ENCODE data around the gene CDH15.
"Not testable (repeated sequence)": the region's sequence is repeated elsewhere in the genome, so short reads cannot be mapped to it uniquely, and the experiment has no call there.

The CDH15 gene

GRCh38 chr16:89242795-89243200 lies 71.2 kb downstream of the CDH15 start:
- DNase-seq, result no peak

DNA sequence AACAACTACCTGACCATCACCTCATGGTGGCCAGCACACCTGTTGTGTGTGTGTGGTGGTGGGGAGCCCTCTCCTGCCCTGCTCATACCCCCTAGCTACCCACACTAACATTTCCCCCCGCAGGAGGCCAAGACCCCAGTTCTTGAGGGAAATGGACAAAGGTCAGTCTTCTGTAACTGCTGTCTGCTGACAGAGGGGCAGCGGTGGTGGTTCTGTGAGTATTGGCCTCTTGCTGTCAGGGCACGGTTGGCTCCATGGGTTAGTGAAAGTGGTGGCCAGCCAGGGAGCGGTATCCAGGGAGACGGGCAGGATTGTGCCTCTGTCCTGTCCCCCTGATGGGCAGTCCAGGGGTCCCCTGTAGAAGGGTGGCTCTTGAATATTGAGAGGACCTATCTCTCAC lies 72.1 kb downstream of the CDH15 start:
- DNase-seq, result no peak

DNA sequence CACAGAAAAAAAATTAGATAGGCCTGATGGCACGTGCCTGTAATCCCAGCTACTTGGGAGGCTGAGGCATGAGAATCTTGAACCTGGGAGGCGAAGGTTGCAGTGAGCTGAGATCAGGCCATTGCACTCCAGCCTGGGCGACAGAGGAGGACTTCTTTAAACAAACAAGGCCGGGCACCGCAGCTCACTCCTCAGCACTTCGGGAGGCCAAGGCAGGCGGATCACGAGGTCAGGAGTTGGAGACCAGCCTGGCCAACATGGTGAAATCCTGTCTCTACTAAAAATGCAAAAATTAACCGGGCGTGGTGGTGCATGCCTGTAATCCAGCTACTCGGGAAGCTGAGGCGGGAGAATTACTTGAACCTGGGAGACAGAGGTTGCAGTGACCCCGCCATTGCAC lies 72.7 kb downstream of the CDH15 start:
- not testable (repeated sequence) for DNase-seq

- DNase-seq, result no peak
Measured at GRCh38 chr16:89244754-89245153, 73.2 kb downstream of the CDH15 start.
